HEK293 (cell line): ENCODE results near the gene TNFAIP8.

Experiments used
- BCL11B ChIP-seq: fragments of 450-650 bp; formaldehyde crosslinking; IDR thresholded peaks from 2 replicates; pipeline ENCODE4 v1.5.1; 2016; ENCODE audit warnings: low read depth, missing biosample characterization, missing genetic modification characterization
- EGR2 ChIP-seq: fragments of 450-650 bp; formaldehyde crosslinking; IDR thresholded peaks from 2 replicates; pipeline ENCODE4 v1.5.1; 2016; ENCODE audit warnings: low read depth, missing biosample characterization, missing genetic modification characterization
- GLI2 ChIP-seq: fragments of 450-650 bp; formaldehyde crosslinking; IDR thresholded peaks from 2 replicates; pipeline ENCODE4; 2017; ENCODE audit warnings: missing biosample characterization, missing genetic modification characterization, low read depth, borderline replicate concordance
- HIC1 ChIP-seq: fragments of 450-650 bp; formaldehyde crosslinking; IDR thresholded peaks from 2 replicates; pipeline ENCODE4 v1.5.1; 2016; ENCODE audit warnings: missing biosample characterization, missing genetic modification characterization
- HOXC10 ChIP-seq: sonication (generic); formaldehyde crosslinking; IDR thresholded peaks from 2 replicates; pipeline ENCODE4 v1.8.1; 2023; ENCODE audit warnings: mild to moderate bottlenecking, missing genetic modification reagents
- KLF1 ChIP-seq: fragments of 450-650 bp; formaldehyde crosslinking; IDR thresholded peaks from 2 replicates; pipeline ENCODE4 v1.5.1; 2016; ENCODE audit warnings: missing biosample characterization, missing genetic modification characterization
- OVOL3 ChIP-seq: fragments of 450-650 bp; formaldehyde crosslinking; IDR thresholded peaks from 2 replicates; pipeline ENCODE4 v1.5.1; 2016; ENCODE audit warnings: missing biosample characterization, missing genetic modification characterization
- PRDM6 ChIP-seq: fragments of 450-650 bp; formaldehyde crosslinking; IDR thresholded peaks from 2 replicates; pipeline ENCODE4 v1.5.1; 2017; ENCODE audit warnings: missing biosample characterization, missing genetic modification characterization
- SALL2 ChIP-seq: fragments of 450-650 bp; formaldehyde crosslinking; IDR thresholded peaks from 2 replicates; pipeline ENCODE4 v1.5.0; 2017; ENCODE audit warnings: missing biosample characterization, mild to moderate bottlenecking, missing genetic modification characterization, borderline replicate concordance
- SP2 ChIP-seq: fragments of 450-650 bp; formaldehyde crosslinking; IDR thresholded peaks from 2 replicates; pipeline ENCODE4 v1.5.1; 2016; ENCODE audit warnings: missing biosample characterization, missing genetic modification characterization
- ZNF114 ChIP-seq: fragments of 450-650 bp; formaldehyde crosslinking; IDR thresholded peaks from 2 replicates; pipeline ENCODE4 v1.5.0; 2017; ENCODE audit warnings: missing biosample characterization, missing genetic modification characterization
- ZNF140 ChIP-seq: fragments of 450-650 bp; formaldehyde crosslinking; IDR thresholded peaks from 2 replicates; pipeline ENCODE4 v1.5.1; 2016; ENCODE audit warnings: missing biosample characterization, missing genetic modification characterization
- ZNF155 ChIP-seq: fragments of 450-650 bp; formaldehyde crosslinking; IDR thresholded peaks from 2 replicates; pipeline ENCODE4 v1.5.1; 2016; ENCODE audit warnings: missing biosample characterization, missing genetic modification characterization
- ZNF214 ChIP-seq: fragments of 450-650 bp; formaldehyde crosslinking; IDR thresholded peaks from 2 replicates; pipeline ENCODE4 v1.5.1; 2017; ENCODE audit warnings: missing biosample characterization, mild to moderate bottlenecking, missing genetic modification characterization, borderline replicate concordance
- ZNF26 ChIP-seq: fragments of 450-650 bp; formaldehyde crosslinking; IDR thresholded peaks from 2 replicates; pipeline ENCODE4 v1.5.1; 2016; ENCODE audit warnings: missing biosample characterization, missing genetic modification characterization
- ZNF311 ChIP-seq: fragments of 450-650 bp; formaldehyde crosslinking; IDR thresholded peaks from 2 replicates; pipeline ENCODE4 v1.5.1; 2017; ENCODE audit warnings: missing biosample characterization, missing genetic modification characterization, borderline replicate concordance
- ZNF324 ChIP-seq: fragments of 450-650 bp; formaldehyde crosslinking; IDR thresholded peaks from 2 replicates; pipeline ENCODE4 v1.5.1; 2016; ENCODE audit warnings: missing biosample characterization, missing genetic modification characterization
- ZNF398 ChIP-seq: fragments of 450-650 bp; formaldehyde crosslinking; IDR thresholded peaks from 2 replicates; pipeline ENCODE4 v1.5.1; 2017; ENCODE audit warnings: missing biosample characterization, missing genetic modification characterization
- ZNF501 ChIP-seq: fragments of 450-650 bp; formaldehyde crosslinking; IDR thresholded peaks from 2 replicates; pipeline ENCODE4 v1.5.1; 2016; ENCODE audit warnings: missing biosample characterization, missing genetic modification characterization
- ZNF518A ChIP-seq: fragments of 450-650 bp; formaldehyde crosslinking; conservative IDR thresholded peaks from 2 replicates; pipeline ENCODE4 v1.5.1; 2016; ENCODE audit warnings: low read depth, missing biosample characterization, missing genetic modification characterization
- ZNF521 ChIP-seq: fragments of 450-650 bp; formaldehyde crosslinking; IDR thresholded peaks from 2 replicates; pipeline ENCODE4 v1.5.1; 2017; ENCODE audit warnings: missing biosample characterization, mild to moderate bottlenecking, missing genetic modification characterization
- ZNF529 ChIP-seq: fragments of 450-650 bp; formaldehyde crosslinking; IDR thresholded peaks from 2 replicates; pipeline ENCODE4 v1.5.1; 2017; ENCODE audit warnings: missing genetic modification characterization, missing biosample characterization; ENCODE audit not compliant: insufficient replicate concordance
- ZNF560 ChIP-seq: fragments of 450-650 bp; formaldehyde crosslinking; IDR thresholded peaks from 2 replicates; pipeline ENCODE4 v1.5.1; 2017; ENCODE audit warnings: missing biosample characterization, missing genetic modification characterization, borderline replicate concordance
- ZNF621 ChIP-seq: fragments of 450-650 bp; formaldehyde crosslinking; IDR thresholded peaks from 2 replicates; pipeline ENCODE4 v1.5.1; 2017; ENCODE audit warnings: missing biosample characterization, missing genetic modification characterization
- ZNF623 ChIP-seq: fragments of 450-650 bp; formaldehyde crosslinking; IDR thresholded peaks from 2 replicates; pipeline ENCODE4 v1.5.1; 2016; ENCODE audit warnings: missing biosample characterization, missing genetic modification characterization
- ZNF664 ChIP-seq: fragments of 450-650 bp; formaldehyde crosslinking; IDR thresholded peaks from 2 replicates; pipeline ENCODE4 v1.5.1; 2016; ENCODE audit warnings: missing biosample characterization, missing genetic modification characterization
- ZNF768 ChIP-seq: fragments of 450-650 bp; formaldehyde crosslinking; IDR thresholded peaks from 2 replicates; pipeline ENCODE4 v1.5.1; 2018; ENCODE audit warnings: missing biosample characterization, mild to moderate bottlenecking, missing genetic modification characterization
- ZNF776 ChIP-seq: fragments of 450-650 bp; formaldehyde crosslinking; IDR thresholded peaks from 2 replicates; pipeline ENCODE4 v1.5.0; 2017; ENCODE audit warnings: missing biosample characterization, missing genetic modification characterization, borderline replicate concordance

Gene TNFAIP8

GRCh38 chr5:119356612-119357188 lies 881 bp downstream of the TNFAIP8 start (continued):
- TF ChIP-seq SALL2 (tag by site-specific recombination): no peak
- TF ChIP-seq ZNF768 (tag by site-specific recombination): no peak
- no peak for TF ChIP-seq ZNF311 (tag by site-specific recombination)
- no peak for TF ChIP-seq ZNF560
- TF ChIP-seq ZNF155 (tag by site-specific recombination): no peak
- no peak for TF ChIP-seq GLI2 (tag by site-specific recombination)
- no peak for TF ChIP-seq ZNF664 (tag by site-specific recombination)
- no peak for TF ChIP-seq ZNF518A (tag by site-specific recombination)
- no peak for TF ChIP-seq ZNF214 (tag by site-specific recombination)
- TF ChIP-seq KLF1 (tag by site-specific recombination): no peak; the same call in 1 of the 2 replicates
- no peak for TF ChIP-seq ZNF140 (tag by site-specific recombination)
- TF ChIP-seq BCL11B (tag by site-specific recombination): no peak
- TF ChIP-seq HIC1: no peak
- TF ChIP-seq ZNF501 (tag by site-specific recombination): no peak
- no peak for TF ChIP-seq ZNF521 (tag by site-specific recombination)
- TF ChIP-seq ZNF26 (tag by site-specific recombination): no peak
- peak; percentile 91 for TF ChIP-seq PRDM6
- no peak for TF ChIP-seq ZNF776 (tag by site-specific recombination)
- TF ChIP-seq SP2 (tag by site-specific recombination): no peak
- no peak for TF ChIP-seq HOXC10 (CRISPR knock-in tag)
- TF ChIP-seq ZNF623 (tag by site-specific recombination): no peak
- TF ChIP-seq OVOL3 (tag by site-specific recombination): 0 out of 2 replicates have a peak, but pooled peaks have one; percentile 47
- TF ChIP-seq ZNF114 (tag by site-specific recombination): no peak
- no peak for TF ChIP-seq ZNF324 (tag by site-specific recombination)
- TF ChIP-seq ZNF529 (tag by site-specific recombination): no peak
- no peak for TF ChIP-seq ZNF621 (tag by site-specific recombination)
- TF ChIP-seq EGR2 (tag by site-specific recombination): no peak; the same call in 1 of the 2 replicates
- peak; percentile 86 for TF ChIP-seq ZNF398
